ENCODE results near the gene MAP3K6.

- TF ChIP-seq CTCF (IDR thresholded peaks at IDR 0.05; ENCODE audit: extremely low read depth in 1 of 2, insufficient read depth in 1 of 2, low read depth in 1 of 2, low read length in 2 of 2) = no peak
- TF ChIP-seq MYC (IDR thresholded peaks at IDR 0.05; ENCODE audit: low read depth, low read length) = no peak
- TF ChIP-seq POLR2A (IDR thresholded peaks at IDR 0.05; ENCODE audit: low read depth, low read length) = no peak
- no peak for TF ChIP-seq POLR2AphosphoS5 (IDR thresholded peaks at IDR 0.05; ENCODE audit: insufficient read depth, low read depth, low read length)
- no peak for TF ChIP-seq EZH2 (IDR thresholded peaks at IDR 0.05; ENCODE audit: borderline replicate concordance, low read depth, low read length, severe bottlenecking)
- TF ChIP-seq JUN (IDR thresholded peaks at IDR 0.05; ENCODE audit: borderline replicate concordance, insufficient read depth, insufficient read length, low read depth) = no peak
- TF ChIP-seq MAX (IDR thresholded peaks at IDR 0.05; ENCODE audit: insufficient read depth, insufficient read length) = no peak
- TF ChIP-seq FOS (IDR thresholded peaks at IDR 0.05; ENCODE audit: borderline replicate concordance, insufficient read depth, low read length) = no peak
These were observed 52.0 kb downstream of the MAP3K6 start for GRCh38 chr1:27314737-27315136.

Measured in endothelial cell of umbilical vein (primary cell).